Stimulated activated naive CD4-positive, alpha-beta T cell treated with Interleukin-2 at 50 U/mL for 16 hours (primary cell): Measurements from ENCODE around the gene LASP1NB.
"Not testable (repeated sequence)": the region's sequence is repeated elsewhere in the genome, so short reads cannot be mapped to it uniquely, and the experiment has no call there.

Source experiments
- DNase-seq: peaks from one replicate; lab custom pipeline; 2025; lab: John Stamatoyannopoulos, UW

LASP1NB gene

DNA sequence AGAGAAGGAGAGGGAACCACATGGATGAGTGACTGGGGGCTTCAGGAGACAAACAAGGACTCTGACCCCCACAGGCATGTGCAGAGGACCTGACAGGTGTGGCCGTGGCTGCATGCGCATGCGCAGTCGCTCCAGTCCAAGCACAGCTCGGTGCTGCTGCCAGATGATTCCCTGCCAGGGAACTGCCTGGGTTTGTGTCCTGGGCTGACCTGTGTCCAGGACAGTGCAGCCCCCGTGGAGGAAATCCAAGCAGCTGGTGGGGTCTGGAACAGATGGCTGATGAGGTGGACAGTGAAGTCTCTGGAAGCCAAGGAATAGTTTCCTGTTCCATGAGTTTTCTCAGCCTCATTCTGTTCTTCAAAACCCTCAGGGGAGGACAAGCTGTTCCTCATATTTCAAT lies 28.2 kb upstream of the LASP1NB start:
- DNase-seq: no peak

DNA sequence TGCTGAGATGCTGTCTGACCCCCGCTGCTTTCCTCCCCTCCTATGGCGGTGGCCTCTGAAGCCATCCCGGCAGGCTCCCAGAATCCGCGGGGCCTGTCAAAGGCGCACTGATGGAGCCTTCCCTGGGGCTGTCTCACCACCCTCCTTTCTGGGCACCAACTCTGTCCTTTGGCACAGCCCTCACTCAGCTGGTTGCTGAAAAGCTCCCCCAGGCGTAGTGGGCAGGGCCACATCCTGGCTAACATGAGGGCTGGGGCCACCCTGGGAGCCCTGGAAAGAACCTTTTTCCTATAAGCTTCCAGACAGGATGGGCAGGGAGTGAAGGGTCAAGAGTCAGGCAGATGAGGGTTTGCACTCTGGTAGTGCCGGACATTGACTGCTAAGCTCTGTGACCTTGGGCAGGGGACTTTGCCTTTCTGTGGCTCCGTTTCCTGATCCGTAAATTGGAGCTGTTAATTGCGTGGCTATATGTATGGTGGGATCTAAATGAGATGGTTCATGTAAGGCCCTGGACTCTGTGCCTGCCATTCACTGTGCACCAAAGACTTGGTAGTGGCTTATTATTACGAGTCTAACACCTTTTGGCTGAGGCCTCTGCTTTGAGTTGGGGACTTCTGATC lies 27.6 kb upstream of the LASP1NB start:
- no peak for DNase-seq

DNA sequence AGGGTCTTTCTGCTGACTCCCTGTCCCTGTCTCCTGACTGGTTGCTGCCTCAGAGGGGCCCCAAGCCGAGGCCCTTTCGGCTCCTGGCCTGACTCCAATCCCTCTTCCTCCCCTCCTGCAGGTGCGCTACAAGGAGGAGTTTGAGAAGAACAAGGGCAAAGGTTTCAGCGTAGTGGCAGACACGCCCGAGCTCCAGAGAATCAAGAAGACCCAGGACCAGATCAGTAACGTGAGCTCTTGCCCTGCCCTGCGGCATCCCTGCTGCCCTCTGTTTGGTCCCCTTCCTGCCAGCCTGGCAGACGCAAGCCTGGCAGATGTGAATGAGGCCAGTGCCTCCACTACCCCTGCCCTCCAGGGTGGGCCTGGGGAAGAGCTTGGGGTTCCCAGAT lies 27.1 kb upstream of the LASP1NB start:
- DNase-seq: no peak

DNA sequence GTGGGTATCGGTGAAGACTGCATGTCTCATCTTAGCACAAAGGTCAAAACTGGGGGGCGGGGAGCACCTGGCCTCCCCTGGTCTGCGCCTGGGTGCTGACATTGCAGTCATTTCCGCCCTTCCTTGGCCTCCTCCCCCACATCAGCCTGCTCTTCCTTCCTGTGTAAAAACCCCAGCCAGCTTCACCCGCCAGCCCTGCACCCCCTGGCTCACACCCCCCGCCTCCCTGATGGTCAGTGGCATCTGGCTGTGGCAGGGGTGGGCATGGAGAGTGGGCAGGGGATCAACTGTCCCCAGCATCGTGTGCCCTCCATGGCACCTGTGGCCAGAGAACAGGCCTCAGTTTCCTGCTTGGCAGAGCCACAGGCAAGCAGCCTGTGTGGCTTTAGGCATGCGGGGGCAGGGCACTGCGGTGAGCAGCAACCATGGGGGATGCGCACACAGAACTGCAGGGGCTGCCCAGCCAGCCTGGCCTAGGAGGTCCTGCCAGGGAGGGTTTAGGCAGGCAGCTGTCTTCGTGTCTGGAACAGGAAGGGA lies 26.5 kb upstream of the LASP1NB start:
- peak; percentile 87 for DNase-seq

DNA sequence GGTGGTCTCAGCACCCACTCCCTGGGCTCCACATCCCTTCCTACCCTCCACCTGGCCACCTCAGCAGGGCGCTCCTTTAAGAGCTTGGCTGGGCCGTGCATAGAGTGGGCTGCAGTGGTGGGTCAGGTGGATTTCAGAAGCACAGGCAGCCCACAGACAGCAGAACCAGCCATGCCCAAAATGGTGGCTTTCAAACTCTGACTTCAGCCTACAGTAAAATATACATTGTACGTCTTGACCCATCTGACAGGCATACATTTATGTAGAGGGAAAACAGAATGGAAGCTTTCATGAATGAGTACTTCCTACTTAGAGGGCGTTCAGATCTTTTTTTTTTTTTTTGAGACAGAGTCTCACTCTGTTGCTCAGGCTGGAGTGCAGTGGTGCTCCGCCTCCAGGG lies 26.0 kb upstream of the LASP1NB start:
- DNase-seq: no peak

DNA sequence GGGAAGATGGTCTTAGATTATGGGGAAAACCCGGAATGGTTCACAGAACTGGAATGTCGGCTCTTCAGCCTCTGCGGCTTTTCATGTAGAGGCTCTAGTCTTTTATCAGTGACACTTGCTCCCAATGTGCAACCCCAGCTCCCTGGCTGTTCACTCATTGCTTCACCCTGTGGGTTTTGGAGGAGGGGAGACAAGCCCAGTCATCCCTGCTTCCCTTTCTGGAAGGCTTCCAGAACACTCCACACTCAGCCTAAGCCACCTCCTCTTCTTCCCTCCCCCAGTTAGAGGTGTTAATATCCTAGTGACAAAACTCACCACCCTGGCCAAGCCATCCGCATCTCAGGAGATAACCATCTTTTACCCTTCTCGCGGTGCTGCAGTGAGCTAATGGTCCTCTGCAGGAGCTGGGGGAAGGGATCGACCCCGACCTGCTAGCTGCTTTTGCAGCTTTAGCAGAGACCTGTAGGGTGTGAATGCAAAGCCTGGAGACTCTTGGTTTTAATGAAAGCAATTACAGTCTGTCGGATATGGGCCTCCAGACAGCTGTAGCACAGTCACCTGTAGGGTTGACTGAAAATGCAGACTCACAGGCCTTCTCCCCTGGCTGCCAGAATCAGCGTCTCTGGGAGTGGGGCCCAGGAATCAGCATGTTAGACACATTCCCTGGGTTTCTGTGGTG lies 24.3 kb upstream of the LASP1NB start:
- peak; percentile 9 for DNase-seq

DNA sequence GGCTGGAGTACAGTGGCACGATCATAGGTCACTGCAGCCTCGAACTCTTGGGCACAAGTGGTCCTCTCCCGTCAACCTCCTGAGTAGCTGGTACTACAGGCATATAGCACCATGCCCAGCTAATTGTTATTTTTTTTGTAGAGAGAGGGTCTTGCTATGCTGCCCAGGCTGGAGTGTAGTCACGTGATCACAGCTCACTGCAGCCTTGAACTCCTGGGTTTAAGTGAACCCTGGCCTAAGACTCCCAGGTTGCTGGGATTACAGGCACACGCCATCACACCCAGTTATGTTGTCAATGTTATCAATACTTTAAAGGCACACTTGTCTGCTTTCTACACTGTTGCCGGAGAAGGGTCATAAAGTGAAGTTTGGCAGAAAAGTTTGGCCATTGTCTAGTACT lies 22.0 kb upstream of the LASP1NB start:
- no peak for DNase-seq

DNA sequence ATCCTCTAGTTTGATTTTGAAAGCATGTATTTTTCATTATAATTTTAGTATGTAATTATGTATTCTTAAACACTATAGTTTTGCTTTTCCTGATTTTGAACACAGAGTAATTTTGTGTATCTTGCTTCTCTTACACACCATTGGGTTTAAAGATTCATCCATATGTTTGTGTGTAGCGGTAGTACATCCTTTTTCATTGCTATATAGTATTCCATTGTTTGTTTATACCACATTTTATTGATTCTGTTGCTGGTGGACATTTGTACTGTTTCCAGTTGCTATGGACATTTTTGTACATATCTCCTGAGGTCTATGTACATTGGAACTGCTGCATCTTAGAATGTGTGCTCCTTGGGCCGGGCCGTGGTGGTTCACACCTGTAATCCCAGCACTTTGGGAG lies 20.5 kb upstream of the LASP1NB start:
- no peak for DNase-seq

DNA sequence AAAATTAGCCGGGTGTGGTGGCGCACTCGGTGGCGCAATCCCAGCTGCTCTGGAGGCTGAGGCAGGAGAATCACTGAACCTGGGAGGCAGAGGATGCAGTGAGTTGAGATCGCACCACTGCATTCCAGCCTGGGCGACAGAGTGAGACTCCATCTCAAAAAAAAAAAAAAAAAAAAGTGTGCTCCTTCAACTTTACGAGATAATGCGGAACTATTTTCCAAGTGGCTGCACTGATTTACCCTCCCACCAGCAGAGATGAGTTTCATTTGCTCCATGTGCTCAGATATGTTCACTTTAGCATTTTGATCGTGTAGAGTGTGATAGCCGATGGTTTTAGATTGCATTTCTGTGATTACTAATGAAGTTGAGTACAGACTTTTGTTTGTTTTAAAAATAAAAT lies 20.0 kb upstream of the LASP1NB start:
- DNase-seq: no peak

DNA sequence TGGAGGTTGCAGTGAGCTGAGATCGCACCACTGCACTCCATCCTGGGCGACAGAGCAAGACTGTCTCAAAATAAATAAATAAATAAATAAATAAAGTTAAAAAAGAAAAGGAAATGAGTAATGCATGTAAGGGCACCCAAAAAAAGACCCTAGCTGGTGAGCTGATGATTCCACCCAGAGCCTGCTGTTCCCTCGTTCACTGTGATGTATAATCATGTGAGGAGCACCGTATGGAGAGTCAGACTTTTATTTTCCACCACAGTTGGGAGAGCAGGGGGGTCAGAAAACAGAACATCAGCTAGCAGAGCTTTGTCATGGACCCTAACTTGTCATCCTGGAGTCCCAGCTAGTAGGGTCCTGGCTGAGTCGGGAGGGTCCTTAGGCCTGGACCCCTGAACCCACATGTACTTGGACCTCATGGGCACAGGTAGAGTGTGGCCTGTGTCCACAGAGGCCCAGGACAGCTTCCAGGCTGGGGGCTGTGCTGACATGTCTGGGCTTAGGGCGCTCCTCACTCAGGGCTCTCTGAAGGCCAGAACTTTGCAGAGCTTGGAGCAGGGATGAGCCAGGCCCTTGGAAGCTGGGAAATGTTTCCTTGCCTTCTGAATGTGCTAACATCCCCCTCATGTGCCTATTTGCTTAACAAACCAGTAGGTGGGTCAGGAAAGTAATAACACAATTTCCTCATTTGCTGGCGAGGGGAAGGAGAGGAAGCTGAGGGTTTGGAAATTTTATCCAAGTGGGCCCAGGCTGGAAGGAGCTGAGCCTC lies 18.8 kb upstream of the LASP1NB start:
- DNase-seq: no peak

DNA sequence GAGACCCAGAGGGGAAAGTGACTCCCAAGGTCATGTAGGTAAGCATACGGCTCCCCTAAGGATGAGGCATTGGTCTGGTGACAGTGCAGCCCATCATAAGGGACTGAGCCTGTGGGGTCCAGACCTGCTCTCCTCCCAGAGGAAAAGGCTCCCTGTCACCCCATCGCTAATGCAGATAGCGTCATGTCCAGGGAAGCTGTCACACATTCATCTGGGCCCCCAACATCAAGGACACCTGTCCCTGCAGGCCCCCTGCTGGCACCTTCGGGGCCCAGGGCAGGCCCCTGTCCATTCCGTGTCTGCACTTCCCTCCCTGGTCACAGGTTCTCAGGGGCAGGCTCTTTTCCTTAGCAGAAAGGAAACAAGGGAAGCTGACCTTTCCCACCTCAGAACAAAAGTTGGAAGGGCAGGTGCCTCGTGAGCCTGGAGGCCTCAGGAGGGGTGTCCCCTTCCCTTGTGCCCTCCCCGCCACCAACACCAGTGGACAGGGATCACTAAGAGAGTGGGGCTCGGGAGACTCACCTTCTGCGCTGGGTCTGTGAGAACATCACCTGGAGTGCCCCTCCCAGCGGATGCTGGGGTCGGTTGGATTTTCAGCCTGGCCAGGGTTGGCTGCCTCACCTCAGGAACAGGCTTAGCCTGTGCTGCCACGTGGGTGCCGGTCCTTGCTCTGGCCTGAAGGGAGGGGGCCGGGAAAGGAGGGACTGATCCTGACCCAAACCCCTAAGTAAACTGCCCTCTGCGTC lies 17.3 kb upstream of the LASP1NB start:
- no peak for DNase-seq

DNA sequence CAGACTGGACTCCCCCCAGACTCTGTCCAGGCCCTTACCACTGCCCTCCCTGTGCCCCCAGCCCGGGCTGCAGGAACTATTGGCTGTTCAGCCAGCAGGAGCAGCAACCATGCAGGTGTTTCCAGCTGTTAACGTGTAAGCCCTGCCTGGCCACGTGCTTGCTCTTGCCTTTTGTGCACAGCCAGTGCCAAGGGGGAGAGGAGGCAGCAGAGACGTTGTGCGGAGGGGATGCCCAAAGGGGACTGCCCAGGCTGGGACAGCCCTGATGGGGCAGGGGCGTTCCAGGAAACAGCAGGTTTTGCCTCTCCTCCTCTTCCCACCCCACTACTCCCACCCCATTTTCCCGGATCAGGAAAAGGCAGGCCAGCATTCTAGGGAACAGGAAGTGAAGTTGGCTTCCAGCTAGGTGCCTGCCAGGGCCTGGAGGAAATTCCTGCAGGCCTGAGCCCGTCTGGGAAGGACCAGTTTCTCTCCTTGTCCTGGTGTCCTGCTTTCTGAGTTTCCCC lies 16.7 kb upstream of the LASP1NB start:
- DNase-seq: no peak

DNA sequence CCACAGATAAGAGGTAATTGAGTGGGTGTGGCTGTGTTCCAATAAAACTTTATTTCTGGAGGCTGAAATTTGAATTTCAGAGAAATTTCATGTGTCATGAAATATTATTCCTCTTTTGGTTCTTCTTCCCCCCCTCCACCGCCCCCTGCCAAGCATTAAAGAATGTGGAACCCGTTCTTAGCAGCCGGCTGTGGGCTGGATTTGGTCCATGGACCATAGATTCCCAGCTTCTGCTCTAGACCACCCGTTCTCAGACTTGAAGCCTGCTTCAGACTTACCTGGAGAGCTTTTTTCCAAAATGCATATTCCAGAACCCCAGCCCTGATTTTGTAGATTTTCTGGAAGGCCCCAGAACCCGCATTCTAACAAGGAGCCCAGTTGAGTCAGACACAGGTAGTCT lies 15.1 kb upstream of the LASP1NB start:
- DNase-seq: no peak

DNA sequence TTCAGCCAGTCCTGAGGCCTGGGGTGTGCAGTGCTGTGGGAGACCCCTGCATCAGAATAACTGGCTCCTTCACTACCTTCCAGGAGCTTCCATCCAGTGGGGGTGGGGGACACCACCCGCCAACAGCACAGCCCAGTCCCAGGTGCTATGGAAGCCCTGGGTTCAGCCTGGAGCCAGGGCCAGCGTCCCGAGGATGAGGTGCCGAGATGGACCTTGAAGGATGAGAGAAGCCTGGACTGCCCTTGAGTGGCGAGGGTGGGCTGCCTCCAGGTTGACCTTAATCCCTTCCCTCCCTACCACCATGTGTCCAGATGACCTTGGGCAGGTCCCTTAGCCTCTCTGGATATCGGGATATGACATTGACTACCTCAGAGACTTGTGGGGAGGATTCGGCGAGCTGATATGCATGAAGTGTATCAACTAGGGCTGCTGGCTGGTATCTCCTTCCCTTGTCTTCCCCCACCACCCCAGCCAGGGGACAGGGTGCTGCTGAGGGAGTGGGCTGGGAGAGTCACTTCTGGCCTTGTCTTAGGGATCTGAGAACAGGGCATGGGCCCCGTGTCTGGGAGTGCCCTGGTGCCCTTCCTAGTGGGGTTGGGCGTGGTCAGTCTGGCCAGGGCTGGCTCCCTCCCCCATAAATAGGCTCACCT lies 14.2 kb upstream of the LASP1NB start:
- DNase-seq: no peak

DNA sequence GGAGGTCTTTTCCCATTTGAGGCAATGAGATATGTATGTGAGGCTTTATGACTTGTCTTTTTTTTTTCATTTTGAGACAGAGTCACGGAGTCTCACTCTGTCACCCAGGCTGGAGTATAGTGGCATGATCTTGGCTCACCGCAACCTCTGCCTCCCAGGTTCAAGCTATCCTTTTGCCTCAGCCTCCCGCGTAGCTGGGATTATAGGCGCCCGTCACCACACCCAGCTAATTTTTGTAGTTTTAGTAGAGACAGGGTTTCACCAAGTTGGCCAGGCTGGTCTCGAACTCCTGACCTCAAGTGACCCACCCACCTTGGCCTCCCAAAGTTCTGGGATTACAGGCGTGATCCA lies 13.7 kb upstream of the LASP1NB start:
- not testable (repeated sequence) for DNase-seq

DNA sequence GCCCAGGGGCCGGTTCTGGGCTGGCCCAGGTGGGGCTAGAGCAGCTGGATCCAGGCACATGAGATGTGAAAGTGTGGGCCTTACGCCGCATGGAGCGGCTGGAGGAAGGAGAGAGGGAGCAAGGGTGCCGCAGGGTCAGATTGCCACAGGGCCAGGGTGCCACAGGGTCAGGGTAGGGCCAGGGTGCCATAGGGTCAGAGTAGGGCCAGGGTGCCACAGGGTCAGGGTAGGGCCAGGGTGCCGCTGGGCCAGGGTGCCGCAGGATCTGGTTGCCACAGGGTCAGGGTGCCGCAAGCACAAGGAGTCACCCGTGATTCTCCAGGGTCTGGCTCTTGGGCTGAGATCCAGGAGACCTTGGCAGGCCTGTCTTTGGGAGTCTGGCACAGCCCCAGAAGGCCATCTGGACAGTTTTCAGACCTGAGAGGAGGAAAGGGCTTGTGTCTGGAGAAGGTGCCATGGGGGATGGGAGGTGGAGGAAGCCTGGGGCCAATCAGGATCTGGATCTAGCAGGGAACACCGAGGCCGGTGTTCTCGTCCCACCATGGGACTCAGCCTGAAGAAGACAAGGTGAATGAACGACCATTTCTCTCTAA lies 13.1 kb upstream of the LASP1NB start:
- no peak for DNase-seq

DNA sequence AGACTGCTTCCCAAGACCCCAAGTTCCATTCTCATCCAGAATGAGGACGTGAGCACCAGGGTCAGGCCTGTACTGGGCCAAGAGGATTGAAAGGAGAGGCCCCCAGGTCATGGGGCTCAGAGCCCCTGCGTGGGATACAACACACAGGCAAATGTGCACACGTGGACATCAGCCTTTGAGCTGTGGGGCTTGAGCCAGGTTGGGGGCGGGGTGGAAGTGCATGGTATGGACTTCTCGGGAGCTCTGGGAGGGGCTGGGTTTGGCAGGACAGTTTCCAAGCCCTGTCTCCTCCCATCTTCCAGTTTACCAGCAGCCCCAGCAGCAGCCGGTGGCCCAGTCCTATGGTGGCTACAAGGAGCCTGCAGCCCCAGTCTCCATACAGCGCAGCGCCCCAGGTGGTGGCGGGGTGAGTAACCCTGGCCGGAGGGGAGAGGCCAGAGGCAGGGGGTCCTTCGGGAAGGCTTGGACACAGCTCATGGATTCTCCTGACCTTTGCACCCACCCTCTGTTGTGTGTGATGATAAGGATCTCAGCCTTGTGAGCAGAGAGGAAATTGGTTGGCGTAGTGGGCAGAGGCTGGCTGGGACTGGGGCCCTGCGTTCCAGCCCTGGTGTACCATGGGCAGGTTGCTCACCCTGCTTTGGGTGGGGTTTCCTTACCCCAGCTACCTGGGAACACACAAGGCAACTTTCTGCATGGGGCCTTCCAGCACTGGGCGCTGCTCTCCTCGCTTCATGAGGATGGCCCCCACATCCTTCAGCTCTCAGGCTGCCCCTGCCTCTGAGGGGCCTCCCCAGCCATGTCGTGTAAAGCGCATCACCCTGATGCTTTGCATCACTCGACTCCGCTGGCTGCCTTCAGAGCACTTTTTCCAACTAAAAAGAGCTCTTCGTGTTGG lies 10.4 kb upstream of the LASP1NB start:
- no peak for DNase-seq

DNA sequence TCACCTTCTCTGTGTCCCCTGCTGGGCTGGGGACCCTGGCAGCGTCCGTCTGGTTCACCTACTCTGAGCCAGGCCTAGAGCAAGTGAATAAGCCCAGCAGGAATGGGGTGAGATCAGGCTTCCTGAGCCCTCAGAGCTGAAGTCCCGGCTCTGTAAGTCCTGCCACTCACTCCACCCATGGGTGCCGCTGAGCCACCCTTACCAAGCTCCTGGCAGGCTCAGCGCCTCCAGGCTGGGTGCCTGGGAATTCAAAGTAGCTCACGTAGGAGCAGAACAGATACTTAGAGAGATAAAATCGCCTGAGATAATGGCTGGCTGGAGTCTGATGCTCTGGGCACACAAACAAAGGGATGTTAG lies 9.8 kb upstream of the LASP1NB start:
- no peak for DNase-seq

DNA sequence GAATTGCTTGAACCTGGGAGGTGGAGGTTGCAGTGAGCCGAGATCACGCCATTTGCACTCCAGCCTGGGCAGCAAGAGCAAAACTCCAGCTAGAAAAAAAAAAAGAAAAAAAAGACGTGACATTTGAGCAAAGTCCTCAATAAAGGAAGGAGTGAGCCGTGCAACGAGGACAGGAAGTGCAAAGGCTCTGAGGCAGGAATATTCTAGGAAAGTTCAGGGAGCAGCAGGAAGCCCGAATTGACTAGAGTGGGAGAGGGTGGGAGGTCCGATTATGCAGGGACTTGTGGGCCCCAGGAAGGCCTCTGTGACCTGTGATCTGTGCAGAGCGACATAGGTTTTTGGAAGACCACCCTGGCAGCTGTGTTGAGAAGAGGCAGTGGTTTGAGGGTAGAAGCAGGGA lies 8.6 kb upstream of the LASP1NB start:
- no peak for DNase-seq

DNA sequence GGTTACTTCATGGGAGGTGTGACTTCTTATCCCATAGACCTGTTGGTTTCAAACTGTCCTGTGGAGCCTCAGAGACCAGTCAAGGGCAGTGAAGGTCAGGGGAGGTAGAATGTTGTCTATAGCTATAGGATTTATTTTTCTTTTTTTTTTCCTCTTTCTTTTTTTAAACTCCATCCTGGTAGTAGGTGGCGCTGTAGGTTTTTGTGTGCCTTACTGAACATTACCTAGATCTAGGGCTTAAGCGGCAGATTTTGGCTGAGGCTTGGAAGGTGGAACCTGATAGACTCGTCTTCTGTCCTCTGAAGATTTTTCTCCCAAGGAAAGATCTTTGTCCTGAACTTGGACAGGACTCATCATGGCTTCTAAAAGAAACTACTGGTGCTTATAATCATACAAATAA lies 8.2 kb upstream of the LASP1NB start:
- no peak for DNase-seq
